ENCODE measurements around the gene SLC24A3.

SLC24A3 gene

DNA sequence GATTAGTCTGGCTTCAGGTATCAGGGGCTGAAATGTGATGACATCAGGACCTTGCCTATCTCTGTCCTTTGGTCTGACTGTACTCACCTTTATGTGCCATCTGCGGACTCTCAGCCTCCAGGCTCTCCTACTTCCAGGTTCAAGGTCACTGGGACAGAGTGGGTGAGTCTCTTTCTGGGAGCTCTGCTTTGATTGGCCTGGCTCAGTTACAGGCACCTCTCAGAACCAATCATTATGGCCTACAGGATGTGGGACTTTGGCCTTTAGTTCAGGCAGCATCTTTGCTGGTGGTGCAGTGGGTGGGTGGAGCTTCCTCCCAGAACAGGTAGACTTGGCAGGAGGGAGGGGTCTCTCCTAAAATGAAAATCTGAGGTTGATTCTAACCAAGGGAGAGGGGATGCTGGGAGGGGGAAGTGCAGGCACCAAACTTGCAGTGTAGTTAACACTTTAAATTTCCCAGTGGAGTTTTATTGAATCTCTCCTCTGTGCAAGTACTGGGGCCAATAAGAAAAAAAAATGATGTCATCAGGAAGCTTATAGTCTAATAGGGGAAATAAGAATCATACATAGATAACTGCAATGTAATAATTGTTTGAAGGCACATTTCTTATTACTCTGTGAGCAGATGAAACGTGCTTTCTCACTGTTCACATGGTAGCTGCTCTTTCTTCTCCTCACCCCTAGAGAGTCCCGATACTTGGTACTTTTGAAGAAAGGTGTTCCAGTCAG, 53.4 kb downstream of the SLC24A3 start:
- no peak overlapping the region for H3K4me3 ChIP-seq (ENCODE audit: low read depth, low read length)
- TF ChIP-seq, protein P1, sequence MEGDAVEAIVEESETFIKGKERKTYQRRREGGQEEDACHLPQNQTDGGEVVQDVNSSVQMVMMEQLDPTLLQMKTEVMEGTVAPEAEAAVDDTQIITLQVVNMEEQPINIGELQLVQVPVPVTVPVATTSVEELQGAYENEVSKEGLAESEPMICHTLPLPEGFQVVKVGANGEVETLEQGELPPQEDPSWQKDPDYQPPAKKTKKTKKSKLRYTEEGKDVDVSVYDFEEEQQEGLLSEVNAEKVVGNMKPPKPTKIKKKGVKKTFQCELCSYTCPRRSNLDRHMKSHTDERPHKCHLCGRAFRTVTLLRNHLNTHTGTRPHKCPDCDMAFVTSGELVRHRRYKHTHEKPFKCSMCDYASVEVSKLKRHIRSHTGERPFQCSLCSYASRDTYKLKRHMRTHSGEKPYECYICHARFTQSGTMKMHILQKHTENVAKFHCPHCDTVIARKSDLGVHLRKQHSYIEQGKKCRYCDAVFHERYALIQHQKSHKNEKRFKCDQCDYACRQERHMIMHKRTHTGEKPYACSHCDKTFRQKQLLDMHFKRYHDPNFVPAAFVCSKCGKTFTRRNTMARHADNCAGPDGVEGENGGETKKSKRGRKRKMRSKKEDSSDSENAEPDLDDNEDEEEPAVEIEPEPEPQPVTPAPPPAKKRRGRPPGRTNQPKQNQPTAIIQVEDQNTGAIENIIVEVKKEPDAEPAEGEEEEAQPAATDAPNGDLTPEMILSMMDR (IDR thresholded peaks at IDR 0.05; ENCODE audit: low read depth, low read length), result no peak
- in situ Hi-C loops (cut with HindIII; ENCODE audit: low sequenced_read_pairs), result no loop called here
- no peak for DNase-seq (ENCODE audit: low read depth, low spot score)

DNA sequence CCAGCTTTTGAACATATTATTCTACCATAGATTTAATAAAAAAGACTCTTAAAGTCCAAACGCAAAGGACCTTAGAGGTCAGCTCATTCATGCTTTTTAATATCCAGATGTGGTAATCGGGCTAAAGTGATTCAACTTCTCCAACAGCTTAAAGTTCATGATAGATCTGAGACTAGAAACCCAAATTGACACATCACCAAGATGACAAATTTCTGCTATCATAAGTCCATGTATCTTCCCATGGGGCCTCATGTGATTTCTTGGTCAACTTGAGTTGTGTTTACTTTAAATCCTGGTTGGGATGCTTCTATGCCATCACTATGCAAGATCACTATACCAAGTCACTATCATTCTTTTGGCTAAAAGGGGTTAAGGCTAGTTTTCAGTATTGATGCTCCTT, 56.0 kb downstream of the SLC24A3 start:
- in situ Hi-C loops (cut with HindIII; ENCODE audit: low sequenced_read_pairs), result no loop called here
- no peak for DNase-seq (ENCODE audit: low read depth, low spot score)
- TF ChIP-seq, protein P1 (IDR thresholded peaks at IDR 0.05; ENCODE audit: low read depth, low read length), result no peak
- H3K4me3 ChIP-seq (ENCODE audit: low read depth, low read length), result no peak overlapping the region

DNA sequence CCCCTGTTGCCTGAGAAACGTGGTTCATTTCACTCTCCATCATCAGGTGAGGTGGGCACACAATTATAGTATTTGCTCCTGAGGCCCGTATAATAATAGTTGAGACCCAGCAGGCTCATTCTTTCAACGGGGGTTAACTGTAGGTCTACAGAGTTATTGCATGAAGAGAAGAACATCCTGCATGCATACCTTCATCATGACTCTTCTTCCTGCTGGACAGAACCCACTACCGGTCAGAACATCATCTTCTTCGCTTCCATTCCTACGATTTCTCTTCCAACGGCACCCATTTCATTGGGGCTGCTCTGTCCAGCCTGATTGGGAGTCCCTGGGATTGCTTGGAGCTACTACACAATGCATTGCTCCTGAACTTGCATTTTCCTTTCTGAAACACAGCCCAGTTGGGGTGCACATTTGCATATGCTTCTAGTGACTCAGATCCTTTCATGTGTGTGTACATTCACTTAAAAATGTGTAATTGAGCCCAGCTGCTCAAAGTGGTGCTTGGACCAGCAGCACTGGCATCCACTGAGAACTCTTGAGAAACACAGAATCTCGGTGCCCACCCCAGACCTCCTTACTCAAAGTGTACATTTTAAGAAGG, 57.4 kb downstream of the SLC24A3 start:
- H3K4me3 ChIP-seq (ENCODE audit: low read depth, low read length), result no peak overlapping the region
- in situ Hi-C loops (cut with HindIII; ENCODE audit: low sequenced_read_pairs), result no loop called here
- TF ChIP-seq, protein P1 (IDR thresholded peaks at IDR 0.05; ENCODE audit: low read depth, low read length), result no peak
- peak; percentile 66 for DNase-seq (ENCODE audit: low read depth, low spot score)

DNA sequence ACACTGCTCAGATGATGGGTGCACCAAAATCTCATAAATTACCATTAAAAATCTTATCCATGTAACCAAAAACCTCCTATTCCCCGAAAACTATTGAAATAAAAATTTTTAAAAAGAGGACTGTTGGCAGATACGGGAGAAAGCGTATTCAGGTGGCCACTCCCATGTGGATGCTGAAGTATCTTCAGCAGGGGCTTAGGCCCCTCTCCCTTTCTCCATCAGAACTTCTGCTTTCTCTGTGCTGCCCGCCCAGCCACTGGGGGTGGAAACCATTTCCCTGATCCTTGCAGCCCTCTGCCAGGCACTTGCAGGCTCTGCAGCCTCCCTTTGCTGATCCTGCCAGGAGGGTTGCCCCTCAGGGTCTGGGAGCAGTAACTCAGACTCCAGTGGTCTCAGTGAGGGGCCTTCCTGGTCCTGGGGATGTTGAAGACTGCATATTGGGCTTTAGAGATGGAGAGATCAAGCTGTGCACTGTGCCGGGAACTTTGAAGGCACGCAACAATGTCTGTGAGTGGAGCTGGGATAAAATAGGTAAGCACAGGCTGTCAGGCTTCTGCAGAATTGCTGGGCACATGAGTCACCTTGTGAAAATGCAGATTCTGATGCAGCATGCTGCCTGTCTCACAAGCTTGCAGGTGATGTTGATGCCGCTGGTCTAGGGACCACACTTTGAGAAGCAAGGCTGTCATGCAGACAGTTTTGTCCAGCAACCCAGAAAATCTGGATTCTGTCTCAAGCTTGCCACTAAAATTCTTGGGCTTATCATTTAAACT, 59.6 kb downstream of the SLC24A3 start:
- H3K4me3 ChIP-seq (ENCODE audit: low read depth, low read length), result no peak overlapping the region
- TF ChIP-seq, protein P1 (IDR thresholded peaks at IDR 0.05; ENCODE audit: low read depth, low read length), result no peak
- no peak for DNase-seq (ENCODE audit: low read depth, low spot score)
- in situ Hi-C loops (cut with HindIII; ENCODE audit: low sequenced_read_pairs), result no loop called here

DNA sequence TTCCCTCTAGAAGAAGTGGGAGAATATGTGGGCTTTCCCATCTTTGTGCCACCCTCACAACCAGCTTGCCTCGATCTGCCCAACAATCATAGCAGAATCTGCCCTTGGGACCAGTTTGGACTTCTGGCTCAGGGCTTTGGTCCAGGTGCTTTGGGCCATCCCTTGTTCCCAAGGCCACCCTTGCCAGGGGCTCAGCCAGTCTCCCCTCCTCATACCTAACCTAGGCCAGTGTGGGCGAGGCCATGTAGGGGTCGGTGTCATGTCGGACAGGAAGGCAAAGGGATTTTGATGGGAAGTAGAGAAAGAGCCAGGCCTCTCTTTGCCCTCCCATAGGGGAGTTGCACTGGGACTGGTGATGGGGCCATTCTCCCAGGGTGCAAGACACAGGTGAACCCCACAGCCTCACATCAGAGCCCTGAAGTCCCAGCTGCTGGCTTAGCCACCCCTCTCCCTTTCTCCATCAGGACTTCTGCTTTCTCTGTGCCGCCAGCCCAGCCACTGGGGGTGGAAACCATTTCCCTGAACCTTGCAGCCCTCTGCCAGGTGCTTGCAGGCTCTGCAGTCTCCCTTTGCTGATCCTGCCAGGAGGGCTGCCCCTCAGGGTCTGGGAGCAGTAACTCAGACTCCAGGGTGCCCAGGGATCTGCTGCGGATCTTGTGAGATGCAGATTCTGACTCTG, 60.7 kb downstream of the SLC24A3 start:
- DNase-seq (ENCODE audit: low read depth, low spot score), result no peak
- no peak overlapping the region for H3K4me3 ChIP-seq (ENCODE audit: low read depth, low read length)
- in situ Hi-C loops (cut with HindIII; ENCODE audit: low sequenced_read_pairs), result no loop called here
- TF ChIP-seq, protein P1 (IDR thresholded peaks at IDR 0.05; ENCODE audit: low read depth, low read length), result no peak

DNA sequence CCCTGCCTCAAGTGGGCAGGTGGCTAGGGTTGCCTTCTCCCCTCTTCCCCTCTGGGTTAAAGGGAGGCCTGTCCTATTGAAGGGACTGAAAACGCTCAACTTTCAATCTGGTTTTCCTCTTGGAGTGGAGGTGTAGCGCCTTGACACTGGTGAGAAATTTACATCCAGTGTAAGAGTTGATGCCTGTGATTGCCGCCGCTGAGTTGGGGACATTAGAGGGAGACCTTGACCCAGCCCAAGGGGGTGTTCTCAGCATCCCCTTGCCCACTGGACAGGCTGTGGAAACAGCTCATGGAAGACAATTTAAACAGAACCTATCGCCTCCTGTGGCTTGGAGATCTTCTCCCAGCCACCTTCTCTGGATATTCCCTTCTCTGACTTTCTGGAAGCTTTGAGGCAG, 61.6 kb downstream of the SLC24A3 start:
- in situ Hi-C loops (cut with HindIII; ENCODE audit: low sequenced_read_pairs), result no loop called here
- no peak overlapping the region for H3K4me3 ChIP-seq (ENCODE audit: low read depth, low read length)
- no peak for DNase-seq (ENCODE audit: low read depth, low spot score)
- TF ChIP-seq, protein P1 (IDR thresholded peaks at IDR 0.05; ENCODE audit: low read depth, low read length), result no peak

Data from astrocyte of the spinal cord (primary cell).